WERI-Rb-1 (cell line): Measurements from ENCODE around the gene CTDP1.

ENCODE experiments used
- DNase-seq: peaks from one replicate; pipeline ENCODE4 v3.0.0-alpha.2; 2020
- H3K27ac ChIP-seq: fragments of 250-450 bp; sonication (Bioruptor Pico); 2 replicates; pipeline ENCODE4 v1.5.1; 2020; ENCODE audit warnings: mild to moderate bottlenecking, moderate library complexity
- H3K27me3 ChIP-seq: fragments of 250-450 bp; sonication (Bioruptor Pico); 2 replicates; pipeline ENCODE4 v1.5.1; 2021; ENCODE audit warnings: mild to moderate bottlenecking, low read depth, moderate library complexity; ENCODE audit not compliant: insufficient read depth, severe bottlenecking
- H3K36me3 ChIP-seq: fragments of 250-450 bp; sonication (Bioruptor Pico); 2 replicates; pipeline ENCODE4 v1.5.1; 2020; ENCODE audit warnings: mild to moderate bottlenecking, moderate library complexity
- H3K4me3 ChIP-seq: 2 replicates; pipeline ENCODE4 v1.5.1; 2011; ENCODE audit warnings: low read depth, mild to moderate bottlenecking, control low read depth, low read length
- H3K9me3 ChIP-seq: fragments of 250-450 bp; sonication (Bioruptor Pico); 2 replicates; pipeline ENCODE4 v1.5.1; 2021; ENCODE audit warnings: mild to moderate bottlenecking, moderate library complexity; ENCODE audit not compliant: severe bottlenecking
- TF ChIP-seq, protein P1 (sequence below): IDR thresholded peaks from 2 replicates; pipeline ENCODE4 v1.5.1; 2011; ENCODE audit warnings: low read depth, mild to moderate bottlenecking, control low read depth, inconsistent platforms, low read length

The CTDP1 gene

DNA sequence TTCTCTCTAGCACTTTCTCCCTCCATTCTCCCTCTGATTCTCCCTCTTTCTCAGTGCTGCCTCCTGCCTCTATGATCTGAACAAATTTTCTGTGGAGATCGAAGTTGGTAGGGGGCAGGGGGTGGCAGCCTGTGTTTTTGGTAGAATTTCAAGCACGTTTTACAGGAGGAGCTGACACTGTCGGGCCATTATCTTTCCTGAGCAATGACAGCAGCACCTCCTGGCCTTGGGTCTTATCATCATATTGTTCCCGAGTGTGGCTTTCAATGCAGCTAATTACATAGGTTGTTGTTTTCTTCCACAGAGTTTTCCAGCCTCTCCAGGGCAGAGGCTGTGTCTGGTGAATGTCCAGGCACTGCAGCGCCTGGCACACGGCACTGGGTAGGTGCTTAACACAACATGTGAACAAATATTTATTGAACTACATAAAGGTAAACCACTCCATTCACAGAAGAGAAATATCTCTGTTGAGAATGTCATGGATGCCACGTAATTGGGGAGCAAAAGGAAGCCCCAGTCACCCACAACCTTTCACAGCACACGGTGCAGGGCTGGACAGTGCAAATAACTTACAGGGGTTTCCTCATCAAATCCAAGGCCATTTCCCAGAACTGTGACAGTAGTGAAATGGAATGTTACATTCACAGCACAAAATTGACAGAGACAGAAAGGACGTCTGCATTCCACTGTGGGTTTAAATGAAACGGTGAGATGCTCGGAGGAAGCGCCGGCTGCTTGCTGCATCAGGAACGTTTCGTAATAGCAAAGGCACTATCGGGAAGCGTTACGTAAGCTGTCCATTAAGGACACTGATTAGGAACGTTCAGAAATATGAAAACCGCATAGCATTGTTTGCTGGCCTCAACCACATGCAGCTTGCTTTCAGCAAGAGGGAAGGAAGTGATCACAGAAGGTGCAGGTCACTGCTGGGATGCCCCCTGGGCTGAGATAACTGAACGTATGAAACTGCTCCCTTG is 111.7 kb downstream of the CTDP1 start:
- TF ChIP-seq, protein P1, sequence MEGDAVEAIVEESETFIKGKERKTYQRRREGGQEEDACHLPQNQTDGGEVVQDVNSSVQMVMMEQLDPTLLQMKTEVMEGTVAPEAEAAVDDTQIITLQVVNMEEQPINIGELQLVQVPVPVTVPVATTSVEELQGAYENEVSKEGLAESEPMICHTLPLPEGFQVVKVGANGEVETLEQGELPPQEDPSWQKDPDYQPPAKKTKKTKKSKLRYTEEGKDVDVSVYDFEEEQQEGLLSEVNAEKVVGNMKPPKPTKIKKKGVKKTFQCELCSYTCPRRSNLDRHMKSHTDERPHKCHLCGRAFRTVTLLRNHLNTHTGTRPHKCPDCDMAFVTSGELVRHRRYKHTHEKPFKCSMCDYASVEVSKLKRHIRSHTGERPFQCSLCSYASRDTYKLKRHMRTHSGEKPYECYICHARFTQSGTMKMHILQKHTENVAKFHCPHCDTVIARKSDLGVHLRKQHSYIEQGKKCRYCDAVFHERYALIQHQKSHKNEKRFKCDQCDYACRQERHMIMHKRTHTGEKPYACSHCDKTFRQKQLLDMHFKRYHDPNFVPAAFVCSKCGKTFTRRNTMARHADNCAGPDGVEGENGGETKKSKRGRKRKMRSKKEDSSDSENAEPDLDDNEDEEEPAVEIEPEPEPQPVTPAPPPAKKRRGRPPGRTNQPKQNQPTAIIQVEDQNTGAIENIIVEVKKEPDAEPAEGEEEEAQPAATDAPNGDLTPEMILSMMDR, result no peak
- DNase-seq, result no peak
- Histone ChIP-seq H3K4me3 (no peak overlapping the region), H3K27me3 (no peaks in the 10 kb centered on the region), H3K27ac (no peak overlapping the region), H3K9me3 (no peaks in the 10 kb centered on the region), H3K36me3 (no peaks in the 10 kb centered on the region)

DNA sequence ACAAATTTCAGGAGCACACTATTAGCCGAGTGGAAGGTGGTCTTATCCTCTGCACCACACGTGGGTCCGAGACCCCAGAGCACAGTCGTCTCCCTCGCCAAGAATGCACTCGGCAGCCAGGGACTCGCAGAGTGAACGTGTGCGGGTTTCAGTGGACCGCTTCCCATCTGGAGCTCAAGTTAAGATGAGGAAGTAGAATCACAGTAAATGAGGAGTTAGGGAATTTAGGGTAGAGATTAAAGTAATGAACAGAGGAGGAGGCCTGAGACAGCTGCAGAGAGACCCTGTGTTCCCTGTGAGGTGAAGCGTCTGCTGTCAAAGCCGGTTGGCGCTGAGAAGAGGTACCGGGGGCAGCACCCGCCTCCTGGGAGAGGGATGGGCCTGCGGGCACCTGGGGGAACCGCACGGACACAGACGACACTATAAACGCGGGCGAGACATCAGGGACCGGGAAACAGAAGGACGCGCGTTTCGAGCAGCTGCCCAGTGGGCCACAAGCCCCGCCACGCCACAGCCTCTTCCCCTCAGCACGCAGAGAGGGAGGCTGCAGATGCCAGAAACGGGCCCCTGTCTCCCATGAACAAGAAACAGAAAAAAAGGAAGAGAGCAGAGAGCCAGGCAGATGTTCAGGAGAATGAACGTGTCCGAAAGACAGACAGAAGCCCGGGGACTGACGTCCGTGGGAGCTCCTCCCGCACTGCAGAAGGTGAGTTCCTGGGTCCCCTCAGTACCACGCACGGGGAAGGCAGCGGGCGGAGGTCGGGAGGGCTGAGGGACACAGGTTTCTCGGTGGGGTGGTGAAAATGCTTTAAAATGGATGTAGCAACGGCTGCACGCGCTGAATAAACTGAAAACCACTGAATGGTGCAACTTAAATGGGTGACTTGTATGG is 112.7 kb downstream of the CTDP1 start:
- H3K27ac ChIP-seq, result no peak overlapping the region
- no peak overlapping the region for H3K4me3 ChIP-seq
- no peak for DNase-seq
- no peaks in the 10 kb centered on the region for H3K36me3 ChIP-seq
- H3K9me3 ChIP-seq, result no peaks in the 10 kb centered on the region
- H3K27me3 ChIP-seq, result no peaks in the 10 kb centered on the region
- TF ChIP-seq, protein P1, result no peak

DNA sequence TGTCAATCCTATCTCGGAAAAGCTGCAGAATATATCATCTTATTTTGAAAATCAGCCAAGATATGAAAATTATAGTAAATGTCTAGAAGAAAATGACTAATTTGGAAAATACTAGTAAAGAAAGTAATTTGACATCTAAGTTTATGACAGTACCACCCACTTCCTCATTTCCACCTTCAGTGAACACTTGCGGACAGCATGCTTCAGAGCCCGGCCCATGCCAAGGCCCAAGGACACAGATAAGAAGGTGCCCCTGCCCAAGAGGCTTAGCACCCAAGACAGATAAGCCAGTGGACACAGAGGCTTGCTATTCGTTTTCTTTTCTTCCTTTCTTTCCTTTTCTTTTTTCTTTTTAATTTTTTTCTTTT is 113.4 kb downstream of the CTDP1 start:
- H3K27me3 ChIP-seq, result no peaks in the 10 kb centered on the region

GRCh38 chr18:79794846-79795245 is 115.2 kb downstream of the CTDP1 start:
- Histone ChIP-seq H3K27me3 (peaks cover 3% of the 10 kb centered on the region), H3K4me3 (no peak overlapping the region), H3K36me3 (no peaks in the 10 kb centered on the region), H3K27ac (no peak overlapping the region), H3K9me3 (no peaks in the 10 kb centered on the region)
- DNase-seq, result no peak
- TF ChIP-seq, protein P1, result no peak

More for the DNA sequence above, 113.4 kb downstream of the CTDP1 start:
- no peak overlapping the region for H3K4me3 ChIP-seq
- H3K27ac ChIP-seq, result no peak overlapping the region
- no peaks in the 10 kb centered on the region for H3K36me3 ChIP-seq
- TF ChIP-seq, protein P1, result no peak
- no peak for DNase-seq
- no peaks in the 10 kb centered on the region for H3K9me3 ChIP-seq

- Histone ChIP-seq H3K4me3 (no peak overlapping the region), H3K27me3 (peaks cover 3% of the 10 kb centered on the region), H3K9me3 (no peaks in the 10 kb centered on the region), H3K27ac (no peak overlapping the region), H3K36me3 (no peaks in the 10 kb centered on the region)
- TF ChIP-seq, protein P1, result no peak
- no peak for DNase-seq
Measured at GRCh38 chr18:79795446-79795845, 115.8 kb downstream of the CTDP1 start.
